A673 (cell line): ENCODE measurements around the gene NIBAN1. TPM values are rescaled to one million over a fixed set of nuclear protein-coding genes. Genes with fewer than 3 reads are reported as not detected.

Experiments
- BruUV-seq: library from RNA; stranded (reverse); fragments of 400-500 nt; replicated peaks from 2 replicates; lab custom pipeline; 2021; lab: Mats Ljungman, UMichigan
- CTCF ChIA-PET: fragments of 300-600 bp; sonication (Branson Sonifier 250); formaldehyde crosslinking; loops from one replicate; lab custom pipeline; 2022; ENCODE audit warnings: antibody characterized with exemption; lab: Charles Lee
- POLR2A ChIA-PET: fragments of 300-600 bp; sonication (Branson Sonifier 250); formaldehyde crosslinking; loops from one replicate; lab custom pipeline; 2022; ENCODE audit warnings: antibody characterized with exemption; ENCODE audit not compliant: low non-redundant PET; lab: Charles Lee
- DNase-seq: peaks from one replicate; pipeline ENCODE4 v3.0.0-alpha.2; 2015; ENCODE audit warnings: low spot score
- H3K27ac ChIP-seq: fragments of 200-600 bp; sonication (generic); 2 replicates; pipeline ENCODE4 v1.5.1; 2016; ENCODE audit warnings: mixed run types, low read depth, mild to moderate bottlenecking, mixed read lengths, antibody characterized with exemption, low read length; ENCODE audit not compliant: poor library complexity, severe bottlenecking
- H3K27me3 ChIP-seq: fragments of 200-600 bp; sonication (generic); replicated peaks from 2 replicates; pipeline ENCODE4 v1.6.1; 2017; ENCODE audit warnings: mixed run types, low read depth, mild to moderate bottlenecking, mixed read lengths, antibody characterized with exemption, low read length; ENCODE audit not compliant: insufficient read depth, poor library complexity
- H3K36me3 ChIP-seq: fragments of 200-600 bp; sonication (generic); 2 replicates; pipeline ENCODE4 v1.6.1; 2016; ENCODE audit warnings: mixed run types, mild to moderate bottlenecking, mixed read lengths, antibody characterized with exemption, low read length; ENCODE audit not compliant: insufficient read depth, poor library complexity, severe bottlenecking
- H3K4me1 ChIP-seq: fragments of 200-600 bp; sonication (generic); 2 replicates; pipeline ENCODE4 v1.6.1; 2017; ENCODE audit warnings: mixed run types, mild to moderate bottlenecking, mixed read lengths, antibody characterized with exemption, low read length; ENCODE audit not compliant: insufficient read depth, poor library complexity, severe bottlenecking
- H3K4me3 ChIP-seq: fragments of 200-600 bp; sonication (generic); 2 replicates; pipeline ENCODE4 v1.5.1; 2016; ENCODE audit warnings: low read depth, mixed run types, mild to moderate bottlenecking, mixed read lengths, low read length; ENCODE audit not compliant: poor library complexity, severe bottlenecking
- H3K9me3 ChIP-seq: fragments of 200-600 bp; sonication (generic); 2 replicates; pipeline ENCODE4 v1.6.1; 2016; ENCODE audit warnings: mixed run types, low read depth, mild to moderate bottlenecking, mixed read lengths, antibody characterized with exemption, low read length; ENCODE audit not compliant: poor library complexity, severe bottlenecking
- EZH2 ChIP-seq: fragments of 200-600 bp; sonication (generic); IDR thresholded peaks from 2 replicates; pipeline ENCODE4 v1.6.1; 2017; ENCODE audit warnings: borderline replicate concordance, low read depth, mild to moderate bottlenecking, mixed read lengths, antibody characterized with exemption, low read length; ENCODE audit not compliant: poor library complexity, severe bottlenecking
- intact Hi-C: fragments of 100-400 bp; cut with micrococcal nuclease; formaldehyde crosslinking; loops from one replicate; pipeline ENCODE4 v1.10.0; 2022; ENCODE audit not compliant: unreplicated experiment
- total RNA-seq: library from RNA; stranded (reverse); gene quantifications from 2 replicates; pipeline ENCODE4 v1.2.3, GENCODE V29; 2021
- TF ChIP-seq, protein P1 (sequence below): fragments of 300-800, 200-600 bp; sonication (generic); conservative IDR thresholded peaks from 2 replicates; pipeline ENCODE4 v1.5.1; 2017; ENCODE audit warnings: low read depth, mild to moderate bottlenecking, antibody characterized with exemption, low read length, moderate library complexity, mixed read lengths

NIBAN1 gene
- total RNA-seq, 1 experiment from 2014 or later: 52.9 TPM

DNA sequence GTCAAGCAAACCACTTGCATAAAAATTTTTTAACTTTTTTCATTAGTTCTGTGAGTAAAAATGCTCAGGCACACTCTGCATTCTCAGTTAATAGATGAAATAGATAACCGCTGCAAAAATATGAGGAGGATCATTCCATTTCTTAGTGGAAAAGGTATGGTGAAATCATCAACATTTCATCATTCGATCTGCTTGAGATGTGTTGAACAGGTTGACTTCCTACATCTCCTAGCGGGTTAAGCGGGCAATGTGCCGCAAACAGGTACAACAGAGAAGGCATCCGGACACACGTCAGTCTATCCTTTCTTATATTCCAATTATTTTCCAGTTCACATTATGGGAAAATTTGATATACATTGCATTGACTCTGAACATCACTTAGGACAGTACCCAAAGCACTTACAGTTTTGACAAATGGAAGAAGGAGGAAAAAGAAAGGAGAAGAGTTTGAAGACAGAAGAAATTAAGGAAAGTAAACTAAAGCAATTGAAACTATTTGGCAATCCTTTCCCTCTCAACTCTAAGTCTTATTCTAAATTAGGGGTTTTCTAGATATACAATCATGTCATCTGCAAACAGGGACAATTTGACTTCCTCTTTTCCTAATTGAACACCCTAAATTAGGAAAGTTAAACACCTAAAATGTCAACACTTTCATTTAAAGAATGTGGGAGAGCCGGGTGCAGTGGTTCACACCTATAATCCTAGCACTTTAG lies 33.5 kb downstream of the NIBAN1 start:
- Histone ChIP-seq H3K27me3 (no peaks in the 10 kb centered on the region), H3K27ac (no peak overlapping the region), H3K4me3 (no peak overlapping the region), H3K9me3 (no peaks in the 10 kb centered on the region), H3K4me1 (peaks cover 15% of the 10 kb centered on the region), H3K36me3 (peaks cover 4% of the 10 kb centered on the region)
- CTCF ChIA-PET: no interaction called here
- no TSS peak for BruUV-seq
- TF ChIP-seq, protein P1, sequence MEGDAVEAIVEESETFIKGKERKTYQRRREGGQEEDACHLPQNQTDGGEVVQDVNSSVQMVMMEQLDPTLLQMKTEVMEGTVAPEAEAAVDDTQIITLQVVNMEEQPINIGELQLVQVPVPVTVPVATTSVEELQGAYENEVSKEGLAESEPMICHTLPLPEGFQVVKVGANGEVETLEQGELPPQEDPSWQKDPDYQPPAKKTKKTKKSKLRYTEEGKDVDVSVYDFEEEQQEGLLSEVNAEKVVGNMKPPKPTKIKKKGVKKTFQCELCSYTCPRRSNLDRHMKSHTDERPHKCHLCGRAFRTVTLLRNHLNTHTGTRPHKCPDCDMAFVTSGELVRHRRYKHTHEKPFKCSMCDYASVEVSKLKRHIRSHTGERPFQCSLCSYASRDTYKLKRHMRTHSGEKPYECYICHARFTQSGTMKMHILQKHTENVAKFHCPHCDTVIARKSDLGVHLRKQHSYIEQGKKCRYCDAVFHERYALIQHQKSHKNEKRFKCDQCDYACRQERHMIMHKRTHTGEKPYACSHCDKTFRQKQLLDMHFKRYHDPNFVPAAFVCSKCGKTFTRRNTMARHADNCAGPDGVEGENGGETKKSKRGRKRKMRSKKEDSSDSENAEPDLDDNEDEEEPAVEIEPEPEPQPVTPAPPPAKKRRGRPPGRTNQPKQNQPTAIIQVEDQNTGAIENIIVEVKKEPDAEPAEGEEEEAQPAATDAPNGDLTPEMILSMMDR: no peak
- TF ChIP-seq EZH2: no peak
- POLR2A ChIA-PET: no interaction called here
- intact Hi-C loops: no loop called here
- DNase-seq: no peak

DNA sequence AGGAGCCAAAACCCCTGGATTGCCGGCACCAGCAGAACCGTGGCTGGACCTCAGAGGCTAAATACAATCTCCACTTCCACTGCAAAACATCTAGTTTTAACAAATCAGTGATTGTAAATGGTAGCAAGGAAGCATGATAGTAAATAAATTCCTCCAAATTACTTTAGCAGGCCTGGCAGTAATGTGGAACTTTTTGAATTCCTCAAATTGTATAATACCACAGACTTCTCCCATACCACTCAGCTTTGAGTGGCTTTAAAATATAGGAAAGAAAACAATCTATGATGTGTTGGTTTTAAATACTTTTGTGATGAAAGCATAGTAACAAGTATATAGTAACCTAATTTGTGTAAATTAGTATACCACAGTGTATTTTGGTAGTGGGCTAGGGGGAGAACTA lies 34.1 kb downstream of the NIBAN1 start:
- ChIA-PET CTCF (no interaction called here), POLR2A (no interaction called here)
- Histone ChIP-seq H3K4me3 (no peak overlapping the region), H3K36me3 (peaks cover 4% of the 10 kb centered on the region), H3K27ac (no peak overlapping the region), H3K9me3 (no peaks in the 10 kb centered on the region), H3K4me1 (peaks cover 11% of the 10 kb centered on the region), H3K27me3 (no peaks in the 10 kb centered on the region)
- no TSS peak for BruUV-seq
- intact Hi-C loops: no loop called here
- TF ChIP-seq, protein P1: no peak
- TF ChIP-seq EZH2: no peak
- DNase-seq: no peak

DNA sequence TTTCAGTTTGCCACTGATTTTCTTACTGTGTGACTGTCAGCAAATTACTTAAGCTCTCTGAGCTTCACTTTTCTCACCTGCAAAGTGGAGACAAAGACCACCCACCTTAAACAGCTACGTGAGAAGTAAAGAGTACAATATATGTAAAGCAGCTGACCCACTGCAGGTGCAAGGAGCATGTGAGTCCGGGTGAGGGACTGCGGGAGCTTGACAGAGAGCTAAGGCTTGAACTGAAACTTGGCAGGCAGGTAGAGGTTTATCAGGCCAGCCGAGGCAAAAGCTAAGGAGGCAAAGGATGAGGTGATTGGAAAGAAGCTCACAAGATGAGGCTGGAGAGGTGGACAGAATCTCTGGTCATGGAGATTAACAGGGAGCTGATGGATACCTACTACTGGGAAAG lies 36.6 kb downstream of the NIBAN1 start:
- no peaks in the 10 kb centered on the region for H3K36me3 ChIP-seq
- H3K27me3 ChIP-seq: no peaks in the 10 kb centered on the region
- no peaks in the 10 kb centered on the region for H3K9me3 ChIP-seq
- CTCF ChIA-PET: interaction anchor here (0.6 to 0.7 kb wide), 2 partner anchors 26 to 233 kb away, joined by 3 read pairs; no protein-coding TSS in a partner anchor
- no peak overlapping the region for H3K4me3 ChIP-seq
- no peak overlapping the region for H3K27ac ChIP-seq
- intact Hi-C loops: no loop called here
- no peak for DNase-seq
- H3K4me1 ChIP-seq: peaks cover 9% of the 10 kb centered on the region
- TF ChIP-seq, protein P1: no peak
- TF ChIP-seq EZH2: no peak
- no TSS peak for BruUV-seq
- POLR2A ChIA-PET: no interaction called here
